ENCODE results near the gene B4GALT2. TPM values are rescaled to one million over a fixed set of nuclear protein-coding genes. Genes with fewer than 3 reads are reported as not detected.
A peak's percentile ranks its signal among the peaks of the same experiment; 100 is the strongest.

B4GALT2 gene
- total and polyA plus RNA-seq, 3 donors from 2014 or later = 40.9 to 65.9 (median 47.7) TPM

DNA sequence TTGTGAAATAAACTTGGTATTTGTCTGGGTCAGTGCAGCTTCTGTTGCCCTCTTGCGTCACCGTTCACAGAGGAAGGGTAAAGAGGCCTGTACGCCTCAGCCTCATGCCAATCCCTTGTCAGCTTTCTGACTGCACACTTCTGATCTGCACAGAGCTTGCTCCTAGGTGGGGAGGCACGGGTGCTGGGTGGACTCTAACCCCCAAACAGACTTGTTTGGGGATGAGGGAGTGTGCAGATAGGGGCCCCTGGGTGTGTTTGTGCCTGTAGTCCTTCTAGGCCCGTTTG, 803 bp upstream of the B4GALT2 start:
- no peak overlapping the region for H3K27ac ChIP-seq
- intact Hi-C loops (cut with DNase I; ENCODE audit: low total_unique reads) = no loop called here

DNA sequence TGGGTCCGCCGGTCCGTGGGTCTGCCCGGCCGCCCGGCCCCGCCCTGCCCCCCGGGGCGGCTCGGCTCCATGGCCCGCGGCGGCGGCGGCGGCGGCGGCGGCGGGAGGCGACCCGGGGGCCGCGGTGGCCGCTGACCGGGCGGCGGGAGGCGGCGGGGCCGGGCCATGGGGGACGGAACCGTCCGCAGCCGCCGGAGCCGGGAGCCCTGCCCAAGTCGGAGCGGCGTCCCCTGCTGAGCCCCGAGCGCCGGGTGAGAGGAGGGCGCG, 184 bp downstream of the B4GALT2 start:
- Histone ChIP-seq H3K27ac (peak overlapping the region in 1 of 2 donors; percentile 56), H3K4me3 (peak overlapping the region; percentile 58 to 67), H3K4me1 (peaks cover 30% of the 10 kb centered on the region), H3K27me3 (no peaks in the 10 kb centered on the region), H3K9me3 (no peaks in the 10 kb centered on the region), H3K36me3 (ENCODE audit: low read depth, missing control alignments) (no peaks in the 10 kb centered on the region)
- TF ChIP-seq CTCF (IDR thresholded peaks at IDR 0.05) (no peak), POLR2A (IDR thresholded peaks at IDR 0.05) (no peak)
- intact Hi-C loops (cut with DNase I; ENCODE audit: low total_unique reads) = no loop called here
- no peak for DNase-seq
- WGBS, 2 donors = 0% methylated on average over 4 of the region's 45 CpGs; no CpG with 5 or more reads in 1 of the 2 donors

More for the DNA sequence above, 803 bp upstream of the B4GALT2 start:
- 63 to 86% methylated on average over 2 to 5 of the region's 5 CpGs for WGBS, 2 donors
- Histone ChIP-seq H3K27me3 (no peaks in the 10 kb centered on the region), H3K4me1 (peaks cover 32% of the 10 kb centered on the region), H3K9me3 (no peaks in the 10 kb centered on the region), H3K4me3 (no peak overlapping the region), H3K36me3 (ENCODE audit: low read depth, missing control alignments) (no peaks in the 10 kb centered on the region)
- DNase-seq = no peak
- TF ChIP-seq POLR2A (IDR thresholded peaks at IDR 0.05) (no peak), CTCF (IDR thresholded peaks at IDR 0.05) (no peak)

- Histone ChIP-seq H3K36me3 (ENCODE audit: low read depth, missing control alignments) (no peaks in the 10 kb centered on the region), H3K9me3 (no peaks in the 10 kb centered on the region), H3K27ac (peak overlapping the region; percentile 55 to 56), H3K4me3 (peak overlapping the region; percentile 58 to 67), H3K27me3 (no peaks in the 10 kb centered on the region), H3K4me1 (peaks cover 27% of the 10 kb centered on the region)
- TF ChIP-seq CTCF (IDR thresholded peaks at IDR 0.05) (no peak), POLR2A (IDR thresholded peaks at IDR 0.05) (no peak)
- intact Hi-C loops (cut with DNase I; ENCODE audit: low total_unique reads) = no loop called here
- peak; percentile 50 for DNase-seq
- WGBS, 2 donors = 3% methylated on average over 35 of the region's 45 CpGs; no CpG with 5 or more reads in 1 of the 2 donors
These were observed 681 bp downstream of the B4GALT2 start for GRCh38 chr1:43979528-43980254.

- H3K36me3 ChIP-seq (ENCODE audit: low read depth, missing control alignments) = no peaks in the 10 kb centered on the region
- intact Hi-C loops (cut with DNase I; ENCODE audit: low total_unique reads) = no loop called here
- H3K4me3 ChIP-seq = peak overlapping the region in 1 of 2 donors; percentile 67
- DNase-seq = no peak
- WGBS, 2 donors = 55 to 61% methylated on average over 11 to 13 of the region's 13 CpGs
- H3K9me3 ChIP-seq = no peaks in the 10 kb centered on the region
- H3K27me3 ChIP-seq = no peaks in the 10 kb centered on the region
- no peak overlapping the region for H3K27ac ChIP-seq
- TF ChIP-seq POLR2A (IDR thresholded peaks at IDR 0.05) = no peak
- no peak for TF ChIP-seq CTCF (IDR thresholded peaks at IDR 0.05)
- H3K4me1 ChIP-seq = peaks cover 27% of the 10 kb centered on the region
These were observed 1.5 kb downstream of the B4GALT2 start for GRCh38 chr1:43980255-43981134.

Measured in testis (tissue), 3 donors.